Measurements from ENCODE around the gene CACNA2D3.

Gene CACNA2D3

DNA sequence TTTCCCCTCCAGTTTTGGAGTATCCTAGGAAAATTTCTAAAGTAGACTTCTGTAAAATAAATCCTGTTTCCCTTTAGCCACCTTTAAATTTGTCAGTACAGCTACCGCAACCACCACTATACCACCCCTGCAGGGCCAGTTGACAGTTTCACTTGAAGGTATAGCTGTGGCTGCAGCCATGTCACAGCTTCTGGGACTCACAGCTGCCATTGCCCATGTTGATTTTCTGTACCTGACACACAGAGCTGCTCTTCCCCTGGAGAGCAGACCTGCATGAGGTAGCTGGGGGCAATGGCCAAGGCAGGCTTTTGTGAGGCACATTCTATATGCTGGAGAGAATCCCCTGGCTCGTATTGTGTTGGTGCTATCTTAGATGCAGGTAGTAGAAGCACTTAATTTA is 460.1 kb downstream of the CACNA2D3 start:
- TF ChIP-seq, protein P1, sequence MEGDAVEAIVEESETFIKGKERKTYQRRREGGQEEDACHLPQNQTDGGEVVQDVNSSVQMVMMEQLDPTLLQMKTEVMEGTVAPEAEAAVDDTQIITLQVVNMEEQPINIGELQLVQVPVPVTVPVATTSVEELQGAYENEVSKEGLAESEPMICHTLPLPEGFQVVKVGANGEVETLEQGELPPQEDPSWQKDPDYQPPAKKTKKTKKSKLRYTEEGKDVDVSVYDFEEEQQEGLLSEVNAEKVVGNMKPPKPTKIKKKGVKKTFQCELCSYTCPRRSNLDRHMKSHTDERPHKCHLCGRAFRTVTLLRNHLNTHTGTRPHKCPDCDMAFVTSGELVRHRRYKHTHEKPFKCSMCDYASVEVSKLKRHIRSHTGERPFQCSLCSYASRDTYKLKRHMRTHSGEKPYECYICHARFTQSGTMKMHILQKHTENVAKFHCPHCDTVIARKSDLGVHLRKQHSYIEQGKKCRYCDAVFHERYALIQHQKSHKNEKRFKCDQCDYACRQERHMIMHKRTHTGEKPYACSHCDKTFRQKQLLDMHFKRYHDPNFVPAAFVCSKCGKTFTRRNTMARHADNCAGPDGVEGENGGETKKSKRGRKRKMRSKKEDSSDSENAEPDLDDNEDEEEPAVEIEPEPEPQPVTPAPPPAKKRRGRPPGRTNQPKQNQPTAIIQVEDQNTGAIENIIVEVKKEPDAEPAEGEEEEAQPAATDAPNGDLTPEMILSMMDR (IDR thresholded peaks at IDR 0.05; ENCODE audit: extremely low read depth, missing control alignments): no peak
- DNase-seq (ENCODE audit: low spot score): no peak

GRCh38 chr3:54591157-54591556 is 468.8 kb downstream of the CACNA2D3 start:
- no peak for DNase-seq (ENCODE audit: low spot score)
- TF ChIP-seq, protein P1 (IDR thresholded peaks at IDR 0.05; ENCODE audit: extremely low read depth, missing control alignments): no peak

DNA sequence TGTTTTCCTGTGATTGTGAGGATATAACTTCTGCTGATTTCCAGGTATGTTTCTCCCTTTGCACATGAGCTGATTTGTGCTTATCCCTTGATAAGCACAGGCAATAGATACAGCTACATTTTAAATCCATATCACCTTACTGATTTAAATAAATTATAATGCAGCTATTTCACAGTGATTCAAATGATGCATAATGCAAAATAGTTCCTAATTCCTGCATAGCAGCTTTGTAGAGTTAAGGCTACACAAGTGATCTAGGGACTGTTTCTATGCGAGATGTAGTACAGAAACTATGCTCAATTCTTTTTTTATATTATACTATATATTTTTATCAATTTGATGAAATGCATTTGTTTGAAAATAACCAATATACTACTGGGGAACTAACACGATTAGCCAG is 471.3 kb downstream of the CACNA2D3 start:
- DNase-seq (ENCODE audit: low spot score): no peak
- TF ChIP-seq, protein P1 (IDR thresholded peaks at IDR 0.05; ENCODE audit: extremely low read depth, missing control alignments): no peak

DNA sequence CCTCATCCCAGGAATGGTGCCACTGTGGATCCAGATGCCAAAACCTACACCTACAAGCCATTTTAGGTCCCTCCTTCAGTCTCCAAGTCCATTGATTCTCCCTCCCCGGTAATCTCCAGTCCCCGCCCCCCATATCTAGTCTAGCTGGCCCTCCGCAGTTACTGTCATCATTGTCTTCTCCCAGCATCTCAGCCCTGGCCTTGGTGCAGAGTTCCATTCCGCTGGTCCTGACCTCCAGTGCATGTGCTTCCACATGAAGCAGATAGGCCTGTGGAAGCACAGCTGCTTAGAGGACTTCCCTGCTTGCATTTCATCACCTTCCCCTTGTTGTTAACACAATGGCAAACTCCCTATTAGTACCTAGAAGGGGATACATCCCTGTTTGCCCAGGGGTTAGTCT is 473.7 kb downstream of the CACNA2D3 start:
- no peak for DNase-seq (ENCODE audit: low spot score)
- TF ChIP-seq, protein P1 (IDR thresholded peaks at IDR 0.05; ENCODE audit: extremely low read depth, missing control alignments): no peak

DNA sequence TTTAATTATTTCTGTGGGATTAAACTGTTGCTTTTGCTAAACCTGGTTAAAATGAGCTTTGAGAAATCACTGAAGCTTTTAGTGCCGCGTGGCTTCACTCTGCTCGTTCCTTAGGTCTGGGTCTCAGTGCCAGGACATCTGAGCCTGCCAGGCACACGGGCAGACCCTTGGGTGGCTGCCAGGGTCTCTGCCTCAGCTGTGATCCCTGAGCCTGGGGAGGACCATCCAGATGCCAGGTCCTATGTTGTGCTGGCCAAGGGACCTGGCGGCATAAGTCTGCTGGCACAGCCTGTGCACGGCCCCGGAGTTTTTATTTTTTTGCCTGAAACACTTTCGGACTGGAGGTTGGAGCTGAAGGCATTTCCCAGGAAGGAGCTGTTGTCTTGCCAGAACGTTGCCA is 477.4 kb downstream of the CACNA2D3 start:
- TF ChIP-seq, protein P1 (IDR thresholded peaks at IDR 0.05; ENCODE audit: extremely low read depth, missing control alignments): no peak

GRCh38 chr3:54600441-54601204 is 478.3 kb downstream of the CACNA2D3 start:
- TF ChIP-seq, protein P1 (IDR thresholded peaks at IDR 0.05; ENCODE audit: extremely low read depth, missing control alignments): no peak
- DNase-seq (ENCODE audit: low spot score): no peak

More for the DNA sequence above, 477.4 kb downstream of the CACNA2D3 start:
- DNase-seq (ENCODE audit: low spot score): no peak

DNA sequence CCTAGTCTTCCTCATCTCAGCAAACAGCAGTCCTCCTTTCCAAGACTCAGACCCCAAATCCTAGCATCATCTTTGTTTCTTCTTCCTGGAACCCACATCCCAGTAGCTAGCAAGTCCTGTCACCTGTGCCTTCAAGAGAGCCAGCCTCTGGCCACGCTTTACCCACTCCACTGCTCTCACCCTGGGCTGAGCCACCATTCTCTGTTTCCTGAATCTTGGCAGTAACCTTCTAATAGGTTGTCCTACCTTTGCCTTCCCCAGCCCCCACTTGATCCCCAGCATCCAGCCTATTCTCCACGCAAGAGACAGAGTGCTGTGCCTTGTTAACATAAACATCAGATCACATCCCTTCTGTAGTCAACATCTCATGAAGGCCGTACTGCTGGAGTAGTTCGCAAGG is 482.1 kb downstream of the CACNA2D3 start:
- DNase-seq (ENCODE audit: low spot score): no peak
- TF ChIP-seq, protein P1 (IDR thresholded peaks at IDR 0.05; ENCODE audit: extremely low read depth, missing control alignments): no peak
